Stimulated activated CD4-positive, alpha-beta T cell treated with anti-CD3 and anti-CD28 coated beads, Interleukin-15, amount 100 ng/mL, for 1 hour (primary cell): Measurements from ENCODE around the gene RTBDN.

Source experiments
- DNase-seq, 2 donors: peaks; one replicate each; pipeline ENCODE4 v3.0.0-alpha.2; 2020; ENCODE audit warnings: low read depth in 1 of 2, low spot score in 1 of 2

Gene RTBDN

DNA sequence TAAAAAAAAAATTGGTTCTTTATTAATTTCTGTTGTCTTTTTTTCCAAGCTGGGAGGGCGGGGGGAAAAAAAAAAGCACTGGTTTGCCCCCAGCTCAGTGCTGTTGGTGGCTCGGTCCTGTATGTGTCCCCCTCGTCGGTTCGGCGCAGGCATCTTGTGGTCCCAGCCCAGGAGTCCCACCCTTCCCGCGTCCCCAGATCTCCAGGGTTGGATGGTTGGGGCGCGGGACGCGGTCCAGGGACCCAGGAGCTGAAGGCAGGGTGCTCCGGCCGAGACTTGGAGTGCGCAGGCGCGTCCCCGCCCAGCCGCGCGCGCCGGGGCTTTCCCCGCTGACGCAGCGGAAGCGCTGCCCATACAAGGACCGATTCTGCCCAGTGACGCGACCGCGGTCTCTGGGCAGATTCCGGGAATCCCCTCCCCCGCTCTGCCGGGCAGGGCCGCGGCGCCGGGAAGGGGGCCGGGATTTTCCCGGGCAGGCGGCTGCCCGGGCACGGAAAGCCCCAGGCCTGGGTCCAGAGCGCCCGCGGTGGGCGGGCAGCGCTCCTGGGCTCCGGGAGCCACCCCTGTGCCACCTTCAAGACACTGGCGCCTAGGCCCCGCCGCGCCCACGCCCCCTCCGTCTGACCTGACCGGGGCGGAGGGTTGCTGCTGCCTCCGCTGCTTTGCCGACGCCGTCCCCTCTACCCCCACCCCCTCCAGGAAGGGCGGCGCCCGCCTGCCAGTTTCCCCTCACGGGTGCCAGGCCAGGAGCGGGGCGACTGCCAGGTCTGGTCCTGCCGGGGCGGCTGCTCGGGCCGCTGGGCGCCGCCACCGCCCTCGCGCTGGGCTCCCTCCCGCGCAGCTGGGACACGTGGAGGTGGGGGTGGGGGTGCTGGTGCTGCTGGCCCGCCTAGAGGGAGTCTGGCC lies 40.8 kb downstream of the RTBDN start:
- DNase-seq: peak; percentile 90 to 94

DNA sequence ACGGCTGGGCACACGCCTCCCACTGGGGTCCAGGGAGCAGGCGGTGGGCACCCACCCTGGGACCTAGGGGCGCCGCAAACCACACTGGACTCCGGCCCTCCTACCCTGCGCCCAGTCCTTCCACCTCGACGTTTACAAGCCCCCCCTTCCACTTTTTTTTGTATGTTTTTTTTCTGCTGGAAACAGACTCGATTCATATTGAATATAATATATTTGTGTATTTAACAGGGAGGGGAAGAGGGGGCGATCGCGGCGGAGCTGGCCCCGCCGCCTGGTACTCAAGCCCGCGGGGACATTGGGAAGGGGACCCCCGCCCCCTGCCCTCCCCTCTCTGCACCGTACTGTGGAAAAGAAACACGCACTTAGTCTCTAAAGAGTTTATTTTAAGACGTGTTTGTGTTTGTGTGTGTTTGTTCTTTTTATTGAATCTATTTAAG lies 41.5 kb downstream of the RTBDN start:
- DNase-seq: no peak

DNA sequence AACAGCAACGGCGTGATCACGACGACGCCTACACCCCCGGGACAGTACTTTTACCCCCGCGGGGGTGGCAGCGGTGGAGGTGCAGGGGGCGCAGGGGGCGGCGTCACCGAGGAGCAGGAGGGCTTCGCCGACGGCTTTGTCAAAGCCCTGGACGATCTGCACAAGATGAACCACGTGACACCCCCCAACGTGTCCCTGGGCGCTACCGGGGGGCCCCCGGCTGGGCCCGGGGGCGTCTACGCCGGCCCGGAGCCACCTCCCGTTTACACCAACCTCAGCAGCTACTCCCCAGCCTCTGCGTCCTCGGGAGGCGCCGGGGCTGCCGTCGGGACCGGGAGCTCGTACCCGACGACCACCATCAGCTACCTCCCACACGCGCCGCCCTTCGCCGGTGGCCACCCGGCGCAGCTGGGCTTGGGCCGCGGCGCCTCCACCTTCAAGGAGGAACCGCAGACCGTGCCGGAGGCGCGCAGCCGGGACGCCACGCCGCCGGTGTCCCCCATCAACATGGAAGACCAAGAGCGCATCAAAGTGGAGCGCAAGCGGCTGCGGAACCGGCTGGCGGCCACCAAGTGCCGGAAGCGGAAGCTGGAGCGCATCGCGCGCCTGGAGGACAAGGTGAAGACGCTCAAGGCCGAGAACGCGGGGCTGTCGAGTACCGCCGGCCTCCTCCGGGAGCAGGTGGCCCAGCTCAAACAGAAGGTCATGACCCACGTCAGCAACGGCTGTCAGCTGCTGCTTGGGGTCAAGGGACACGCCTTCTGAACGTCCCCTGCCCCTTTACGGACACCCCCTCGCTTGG lies 42.1 kb downstream of the RTBDN start:
- DNase-seq: peak in 1 of 2 donors; percentile 59

DNA sequence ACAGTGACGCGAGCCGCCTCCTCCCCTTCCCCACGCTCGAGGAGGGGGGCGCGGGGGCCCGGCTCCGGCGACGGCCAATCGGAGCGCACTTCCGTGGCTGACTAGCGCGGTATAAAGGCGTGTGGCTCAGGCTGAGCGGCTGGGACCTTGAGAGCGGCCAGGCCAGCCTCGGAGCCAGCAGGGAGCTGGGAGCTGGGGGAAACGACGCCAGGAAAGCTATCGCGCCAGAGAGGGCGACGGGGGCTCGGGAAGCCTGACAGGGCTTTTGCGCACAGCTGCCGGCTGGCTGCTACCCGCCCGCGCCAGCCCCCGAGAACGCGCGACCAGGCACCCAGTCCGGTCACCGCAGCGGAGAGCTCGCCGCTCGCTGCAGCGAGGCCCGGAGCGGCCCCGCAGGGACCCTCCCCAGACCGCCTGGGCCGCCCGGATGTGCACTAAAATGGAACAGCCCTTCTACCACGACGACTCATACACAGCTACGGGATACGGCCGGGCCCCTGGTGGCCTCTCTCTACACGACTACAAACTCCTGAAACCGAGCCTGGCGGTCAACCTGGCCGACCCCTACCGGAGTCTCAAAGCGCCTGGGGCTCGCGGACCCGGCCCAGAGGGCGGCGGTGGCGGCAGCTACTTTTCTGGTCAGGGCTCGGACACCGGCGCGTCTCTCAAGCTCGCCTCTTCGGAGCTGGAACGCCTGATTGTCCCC lies 42.9 kb downstream of the RTBDN start, which contains the start of gene JUNB:
JUNB (plus strand) TSS at position 142 of the 706 bp plus-strand sequence; CDS start at position 428, 286 bp downstream.
- peak; percentile 94 to 98 for DNase-seq

DNA sequence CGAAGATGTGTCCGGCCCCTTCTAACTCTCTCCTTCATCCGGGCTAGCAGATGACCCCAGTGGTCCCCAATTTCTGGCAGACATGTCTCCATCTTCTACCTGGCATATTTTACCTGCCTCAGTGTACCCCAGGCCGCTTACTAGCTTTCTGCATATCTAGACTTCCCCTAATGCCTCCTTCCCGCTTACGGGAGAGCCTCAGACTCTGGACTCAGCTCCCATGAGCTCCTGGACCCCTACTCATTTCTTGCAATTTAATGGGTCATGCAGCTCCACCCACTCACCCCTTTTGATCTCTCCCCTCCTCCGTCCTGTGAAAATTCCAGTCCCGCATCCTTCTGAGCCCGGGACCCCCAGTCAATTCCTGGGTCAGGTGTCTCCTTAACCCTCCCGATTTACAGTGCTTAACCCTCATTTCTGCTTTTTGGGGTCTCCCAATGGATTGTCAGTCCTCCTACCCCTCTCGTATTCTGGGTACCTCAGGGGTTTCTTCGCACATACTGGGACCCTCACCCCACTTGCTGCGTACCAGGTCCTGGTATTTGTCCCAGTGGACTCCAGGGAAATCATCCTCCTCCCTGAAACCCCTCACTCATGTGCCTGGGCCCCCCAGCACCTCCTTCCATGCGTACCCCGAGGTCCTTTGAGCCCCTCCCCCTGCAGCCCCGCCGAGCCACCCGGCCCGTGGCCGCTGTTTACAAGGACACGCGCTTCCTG lies 43.6 kb downstream of the RTBDN start:
- DNase-seq: no peak

DNA sequence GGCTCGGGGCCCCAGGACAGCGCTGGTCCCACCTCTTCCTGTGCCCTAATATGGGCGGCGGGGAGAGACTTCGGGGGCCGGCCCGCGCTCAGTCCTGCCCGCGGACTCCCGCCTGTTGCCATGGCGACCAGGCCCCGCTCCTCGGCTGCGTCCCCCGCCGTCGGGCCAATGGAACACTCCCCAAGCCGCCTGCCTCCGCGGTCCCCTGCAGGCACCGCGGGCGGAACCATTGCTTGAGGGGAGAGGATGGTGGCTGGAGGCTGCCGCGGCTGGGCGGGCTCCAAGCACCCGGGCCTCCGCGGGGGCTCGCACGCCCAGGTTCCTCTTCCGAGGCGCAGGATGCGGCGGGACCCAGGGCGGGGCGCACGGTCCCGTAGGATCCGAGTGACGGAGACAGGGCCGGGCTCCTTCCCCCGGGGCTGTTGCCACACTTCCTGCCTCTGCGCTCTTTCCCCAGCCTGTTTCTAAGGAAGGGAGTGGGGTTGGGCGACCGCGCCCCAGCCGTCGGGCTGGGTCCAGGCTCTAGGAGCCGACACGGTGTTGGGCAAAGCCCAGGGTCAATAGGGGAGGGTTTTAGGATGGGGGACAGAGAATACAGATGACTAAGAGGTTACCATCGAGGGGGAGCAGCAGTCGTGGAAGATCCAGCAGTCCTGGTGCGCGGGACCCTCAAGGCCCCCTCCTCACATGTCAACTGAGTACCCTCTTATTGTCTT lies 44.3 kb downstream of the RTBDN start:
- peak; percentile 74 to 85 for DNase-seq

DNA sequence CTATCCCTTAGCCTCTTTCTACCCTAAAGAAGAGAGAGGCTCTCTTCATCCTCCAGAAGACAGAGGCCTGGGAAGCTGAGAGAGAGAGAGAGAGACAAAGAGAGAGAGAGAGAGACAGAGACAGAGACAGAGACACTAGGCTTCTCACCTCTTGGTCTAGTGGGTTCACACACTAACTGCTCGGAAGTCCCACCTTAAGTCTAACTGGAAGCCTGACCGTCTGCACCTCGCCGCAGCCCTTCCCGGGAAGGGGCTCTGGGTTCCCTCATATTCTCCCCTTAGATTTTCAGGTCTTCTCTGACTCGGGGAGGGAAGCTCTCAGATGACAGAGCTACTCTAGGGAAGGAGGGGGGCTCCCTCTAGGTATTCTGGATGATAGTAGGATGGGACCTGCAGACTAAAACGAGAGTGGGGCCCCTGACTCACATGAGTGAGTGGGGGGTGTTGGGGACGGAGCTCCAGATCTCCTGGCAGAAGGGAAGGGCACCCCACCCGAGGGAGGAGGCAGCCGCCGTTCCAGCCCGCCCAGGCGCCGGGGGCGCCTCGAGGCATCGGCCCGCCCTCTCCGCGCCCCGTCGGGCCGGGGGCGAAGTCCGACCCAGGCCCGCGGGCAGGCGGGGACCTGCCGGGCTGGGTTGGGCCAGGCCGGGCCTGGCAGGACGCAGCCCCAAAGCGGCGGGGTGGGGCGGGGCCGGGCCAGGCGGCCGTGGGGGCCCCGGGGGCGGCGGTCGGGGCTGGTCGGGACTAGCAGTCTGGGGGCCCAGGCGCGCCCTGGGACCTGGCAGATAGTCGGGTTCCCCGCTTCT lies 45.1 kb downstream of the RTBDN start:
- no peak for DNase-seq

DNA sequence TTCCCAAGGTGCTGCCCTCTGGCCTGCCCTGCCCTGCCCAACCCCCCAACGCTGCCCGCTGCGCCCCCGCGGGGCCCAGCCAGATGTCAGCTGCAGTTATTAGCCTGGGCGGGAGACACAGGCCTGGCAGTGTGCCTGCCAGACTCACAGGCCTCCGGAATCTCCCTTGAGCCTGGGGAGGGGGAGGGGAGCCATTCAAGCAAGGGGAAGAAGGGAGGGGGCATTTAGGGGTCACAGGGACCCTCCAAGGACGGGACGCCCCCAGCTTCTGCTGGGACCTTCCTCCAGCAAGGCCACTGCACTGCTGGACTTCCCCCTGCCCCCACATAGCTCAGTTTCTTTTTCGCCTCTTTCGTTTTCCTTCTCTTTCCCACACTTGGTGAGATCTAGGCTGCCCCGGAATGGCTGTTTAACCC lies 45.7 kb downstream of the RTBDN start:
- DNase-seq: no peak

DNA sequence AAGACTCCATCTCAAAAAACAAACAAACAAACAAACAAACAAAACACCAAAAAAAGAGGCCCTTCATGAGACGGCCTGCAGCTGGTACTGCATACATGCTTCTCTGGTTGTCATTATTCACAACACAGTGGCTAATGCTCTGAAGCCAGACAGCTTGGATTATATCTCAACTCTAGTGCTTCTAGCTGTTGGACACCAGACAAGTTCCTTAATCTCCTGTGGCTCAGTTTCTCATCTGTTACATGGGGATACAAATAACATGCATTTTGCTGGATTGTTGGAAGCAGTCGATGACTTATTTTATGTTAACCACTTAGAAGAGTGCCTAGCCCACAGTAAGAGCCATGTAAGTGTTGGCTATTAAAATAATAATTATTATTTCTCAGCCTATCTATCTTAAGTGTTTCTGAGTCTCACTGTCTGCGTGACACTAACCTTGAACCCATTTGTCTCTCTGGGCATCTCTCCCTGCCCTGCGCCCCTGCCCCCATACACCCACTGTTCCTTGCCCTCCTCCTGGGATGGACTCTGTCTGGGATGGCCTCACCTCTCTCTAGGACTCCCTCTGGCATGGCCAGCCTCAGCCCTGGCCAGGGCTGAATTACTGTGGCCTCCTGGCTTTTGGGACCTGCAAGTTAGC lies 46.2 kb downstream of the RTBDN start:
- no peak for DNase-seq

DNA sequence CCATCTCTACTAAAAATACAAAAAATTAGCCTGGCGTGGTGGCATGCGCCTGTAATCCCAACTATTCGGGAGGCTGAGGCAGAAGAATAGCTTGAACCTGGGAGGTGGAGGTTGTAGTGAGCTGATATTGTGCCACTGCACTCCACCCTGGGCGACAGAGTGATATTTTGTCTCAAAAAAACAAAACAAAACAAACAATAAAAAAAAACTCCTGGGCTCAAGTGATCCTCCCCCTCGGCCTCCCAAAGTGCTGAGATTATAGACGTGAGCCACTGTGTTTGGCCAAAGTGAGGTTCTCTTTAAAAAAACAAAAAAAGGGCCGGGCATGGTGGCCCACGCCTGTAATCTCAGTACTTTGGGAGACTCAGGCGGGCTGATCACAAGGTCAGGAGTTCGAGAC lies 46.9 kb downstream of the RTBDN start:
- no peak for DNase-seq

DNA sequence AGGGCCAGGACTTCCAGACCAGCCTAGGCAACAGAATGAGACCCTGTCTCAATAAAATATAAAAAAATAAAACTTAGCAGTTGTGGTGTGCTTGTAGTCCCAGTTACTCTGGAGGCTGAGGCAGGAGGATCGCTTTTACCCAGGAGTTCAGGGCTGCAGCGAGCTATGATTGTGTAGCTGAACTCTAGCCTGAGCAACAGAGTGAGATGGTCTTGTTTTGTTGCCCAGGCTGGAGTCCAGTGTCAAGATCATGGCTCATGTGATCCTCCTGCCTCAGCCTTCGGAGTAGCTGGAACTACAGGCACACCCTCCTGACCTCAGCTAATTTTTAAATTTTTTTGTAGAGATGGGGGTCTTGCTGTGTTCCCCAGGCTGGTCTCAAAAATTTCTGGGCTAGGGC lies 47.4 kb downstream of the RTBDN start:
- no peak for DNase-seq

DNA sequence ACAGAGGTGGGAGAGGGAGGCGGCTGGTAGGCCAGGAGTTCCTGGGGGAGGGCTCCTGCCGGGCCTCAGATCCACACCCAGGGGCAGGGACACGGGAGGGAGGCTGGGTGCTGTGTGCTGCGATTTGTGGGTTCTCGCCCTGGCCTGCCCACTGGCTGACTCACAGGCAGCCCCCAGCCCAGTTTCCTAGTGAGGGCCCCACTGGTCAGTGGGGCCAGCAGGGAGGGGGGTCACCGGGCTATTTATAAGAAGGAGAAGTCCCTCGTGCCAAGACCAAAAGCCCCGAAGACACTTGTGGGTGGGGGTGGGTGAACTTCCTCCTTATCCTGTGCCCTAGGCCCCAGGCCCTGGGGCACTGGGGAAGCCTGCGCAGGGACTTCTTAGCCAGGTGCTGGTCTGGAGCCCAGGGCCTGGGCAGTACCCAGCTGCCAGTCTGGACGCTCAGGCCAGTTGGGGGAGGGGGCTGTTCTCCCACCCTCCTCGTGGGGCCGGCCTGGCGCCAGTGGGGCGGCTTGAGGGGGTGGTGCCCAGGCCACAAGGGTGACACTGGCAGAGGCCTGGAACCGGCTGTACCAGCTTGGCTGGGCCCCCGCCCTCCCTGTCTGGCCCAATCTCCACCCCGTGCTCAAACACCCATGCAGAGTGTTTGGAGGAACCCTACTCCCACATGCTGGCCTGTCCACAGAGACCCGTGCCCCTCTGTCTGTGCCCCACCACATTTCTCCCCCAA lies 48.1 kb downstream of the RTBDN start:
- no peak for DNase-seq

DNA sequence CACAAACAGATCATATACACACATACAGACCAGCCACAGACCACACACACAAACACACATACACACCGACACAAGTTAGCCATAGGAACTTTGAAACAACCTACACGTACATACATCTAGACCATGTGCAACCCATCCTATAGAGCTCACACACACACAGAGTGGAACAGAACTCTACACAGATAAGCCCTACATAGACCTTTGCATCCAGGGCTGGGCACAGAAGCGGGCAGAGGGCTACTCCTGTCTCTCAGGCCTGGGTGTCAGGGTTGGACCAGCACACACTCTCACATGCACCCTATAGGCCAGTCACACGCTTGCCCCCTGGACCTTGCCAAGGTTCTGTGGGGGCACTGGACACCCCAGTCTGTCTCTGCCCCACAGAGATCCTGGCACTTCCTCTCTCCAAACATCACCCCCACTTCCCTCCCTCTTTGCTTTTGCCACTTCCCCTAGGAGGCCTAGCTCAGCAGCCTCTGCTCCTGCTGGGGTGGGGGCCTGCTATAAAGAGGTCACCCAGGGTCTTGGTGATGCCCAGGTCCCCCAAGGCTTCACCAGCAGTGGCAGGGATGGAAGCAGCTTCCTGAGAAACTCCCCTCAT lies 48.8 kb downstream of the RTBDN start:
- DNase-seq: no peak

DNA sequence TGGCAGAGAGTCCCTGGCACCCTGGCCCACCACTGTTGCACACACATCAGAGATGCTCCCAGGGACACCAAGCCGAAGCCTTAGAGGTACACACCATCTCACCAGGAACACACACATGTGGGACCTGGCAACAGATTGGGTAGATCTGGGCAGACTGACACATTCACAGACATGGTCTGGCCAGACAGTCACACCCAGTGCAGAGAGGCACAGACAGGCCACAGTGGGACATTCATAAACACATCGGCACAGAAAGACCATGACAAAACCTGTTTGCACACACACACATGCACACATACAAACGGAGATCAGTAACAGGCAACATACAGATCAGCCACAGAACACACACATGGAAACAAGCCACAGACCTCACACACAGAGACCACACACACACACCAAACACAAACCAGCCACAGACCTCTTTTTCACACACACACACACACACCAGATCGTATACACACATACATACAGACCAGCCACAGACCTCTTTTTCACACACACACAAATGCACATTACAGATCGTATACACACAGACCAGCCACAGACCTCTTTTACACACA lies 49.4 kb downstream of the RTBDN start:
- no peak for DNase-seq

DNA sequence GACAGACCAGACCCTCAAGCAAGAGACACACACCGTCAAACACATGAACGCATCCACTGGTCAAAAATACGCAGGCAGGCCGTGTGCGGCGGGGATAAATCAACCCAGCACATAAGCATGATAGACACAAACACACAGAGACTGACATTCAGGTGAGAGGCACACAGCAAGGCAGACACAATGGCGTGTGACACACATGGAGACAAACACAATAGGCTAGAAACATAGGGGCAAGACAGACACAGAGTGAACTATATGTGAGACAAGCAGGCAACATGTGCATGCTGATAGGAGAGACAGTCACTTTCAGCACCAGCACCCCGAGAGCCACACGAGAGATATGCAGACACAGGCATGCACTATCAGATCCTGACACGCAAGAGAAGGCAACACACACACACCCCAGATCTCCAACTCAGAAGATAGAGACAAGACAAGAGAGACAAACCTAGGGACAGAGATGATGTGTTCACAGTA lies 49.9 kb downstream of the RTBDN start:
- DNase-seq: no peak

DNA sequence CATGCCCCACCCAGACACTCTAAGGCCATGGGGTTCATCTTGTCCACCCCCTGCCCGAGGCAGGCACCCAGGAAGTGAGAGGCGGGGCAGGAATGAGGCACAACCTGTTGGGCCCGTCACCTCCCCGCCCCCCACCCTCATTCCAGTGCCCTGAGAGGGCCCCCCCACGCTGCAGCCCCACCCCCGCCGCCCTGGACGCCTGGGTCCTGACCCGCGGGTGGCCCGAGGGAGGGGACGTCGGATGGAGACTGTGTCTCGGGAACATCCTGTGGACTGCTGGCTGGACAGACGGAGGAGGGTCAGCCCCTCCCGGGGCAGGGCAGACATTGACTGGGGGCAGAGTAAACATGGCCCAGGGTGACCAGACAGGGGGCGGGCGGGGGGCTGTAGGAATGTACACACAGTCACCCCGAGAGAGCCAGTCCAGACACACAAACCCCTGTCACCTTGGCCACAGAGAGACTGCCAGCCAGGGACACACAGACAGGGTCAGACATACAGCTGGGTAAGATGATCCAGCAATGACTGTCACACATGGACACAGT lies 50.5 kb downstream of the RTBDN start:
- no peak for DNase-seq

DNA sequence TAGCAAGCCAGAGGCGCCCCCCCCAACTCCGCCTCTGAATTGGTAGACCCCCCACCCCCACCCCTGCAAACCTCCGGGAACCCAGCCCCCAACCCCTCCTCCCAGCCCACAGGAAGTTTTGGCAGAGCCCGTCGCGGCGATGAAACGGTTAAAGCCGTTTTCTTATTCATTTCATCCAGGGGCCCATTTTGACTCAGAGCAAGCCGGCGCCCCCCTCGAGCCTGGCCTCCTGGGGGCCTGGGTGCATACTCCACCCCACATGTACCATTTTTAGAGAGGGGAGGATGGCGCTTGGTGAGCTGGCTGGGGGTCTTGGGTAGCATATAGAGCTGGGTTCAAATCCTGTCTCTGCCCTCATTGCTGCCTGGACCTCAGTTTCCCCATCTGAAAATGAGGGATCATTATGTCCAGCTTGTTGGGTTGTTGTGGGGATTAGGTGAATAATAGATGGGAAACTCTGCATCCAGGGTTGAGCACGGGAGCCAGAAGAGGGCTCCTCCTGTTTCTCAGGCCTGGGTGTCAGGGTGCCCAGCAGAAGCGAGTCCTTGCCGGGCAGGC lies 51.0 kb downstream of the RTBDN start:
- DNase-seq: no peak
